Right lobe of liver (tissue), 4 donors: Measurements from ENCODE around the gene GATAD2B.

Experiments used
- CTCF ChIP-seq, 4 donors: fragments of 200-600 bp in 3 of 4; fragments of 450-650 bp in 1 of 4; IDR thresholded peaks; one replicate each; pipeline versions ENCODE4 v1.5.1 to v1.8.0; 2016 to 2022; ENCODE audit warnings: antibody characterized with exemption in 4 of 4, mild to moderate bottlenecking in 2 of 4
- POLR2A ChIP-seq: fragments of 450-650 bp; IDR thresholded peaks from one replicate; pipeline ENCODE4 v1.6.1; 2017; ENCODE audit warnings: antibody characterized with exemption, mild to moderate bottlenecking
- donor health status: DM: no; HTN: no; CAD: no.
- donor health status: DM: no; HTN: no; CAD: no.
- donor health status: DM: no; HTN: yes; CAD: no.

DNA sequence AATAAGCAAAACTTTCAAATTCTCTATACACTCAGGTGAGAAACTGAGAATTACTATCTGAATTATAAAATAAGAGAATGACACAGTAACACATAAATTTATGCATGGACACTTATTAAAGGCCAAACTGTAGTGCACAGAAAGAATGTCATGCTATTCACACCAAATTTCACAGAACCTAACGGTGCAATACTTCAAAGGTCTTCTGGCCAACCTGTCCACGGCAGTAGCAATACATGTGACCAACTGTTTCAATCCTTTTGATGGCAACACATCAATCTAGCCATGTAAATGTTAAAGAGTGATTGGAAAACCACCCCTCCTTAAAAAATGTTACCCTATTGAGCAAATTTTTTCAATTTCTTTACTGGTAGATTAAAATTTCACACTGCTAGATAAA lies 10.4 kb downstream of the GATAD2B start:
- TF ChIP-seq CTCF (IDR thresholded peaks at IDR 0.05) (no peak), POLR2A (no peak)
